Measurements from ENCODE around the gene COL25A1. TPM values are rescaled to one million over a fixed set of nuclear protein-coding genes. Genes with fewer than 3 reads are reported as not detected.

COL25A1 gene
- total RNA-seq, 1 donor from 2014 or later = 0.75 TPM

DNA sequence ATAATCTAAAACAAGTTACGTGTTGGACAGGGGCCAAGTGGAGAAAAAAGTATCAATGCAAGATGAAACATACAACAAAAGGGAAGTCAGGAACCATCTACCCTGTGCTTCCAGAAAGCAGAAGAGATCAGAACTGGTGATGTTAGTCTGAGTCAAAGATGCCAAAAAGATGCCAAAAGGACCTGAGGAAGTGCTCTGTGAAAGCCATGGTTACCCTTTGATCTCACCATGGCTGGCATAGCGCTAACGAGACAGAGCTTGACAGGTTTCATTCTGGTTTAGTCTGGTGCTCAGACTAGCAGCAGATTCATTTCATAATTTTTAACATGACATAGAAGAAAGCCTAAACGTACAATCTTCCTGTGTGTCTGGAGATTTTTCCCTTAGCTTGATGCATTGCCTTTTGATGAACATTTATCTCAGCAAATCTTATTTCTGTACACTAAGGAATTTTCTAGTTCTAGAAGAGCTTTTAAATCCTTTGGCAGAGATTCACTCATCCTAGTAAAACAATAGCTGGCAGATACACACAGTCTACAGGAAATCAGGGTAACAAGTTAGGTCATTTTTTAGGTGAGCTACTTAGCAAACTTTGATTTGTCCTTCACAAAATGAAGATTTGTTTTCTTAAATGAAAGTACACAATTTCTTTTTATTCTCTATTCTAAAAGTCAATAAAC, 87.7 kb downstream of the COL25A1 start:
- no peak for ATAC-seq
- H3K27ac ChIP-seq = no peak overlapping the region
- intact Hi-C loops (cut with DNase I) = no loop called here

GRCh38 chr4:109213056-109213455, 89.4 kb downstream of the COL25A1 start:
- no peaks in the 10 kb centered on the region for H3K4me1 ChIP-seq
- H3K36me3 ChIP-seq = no peaks in the 10 kb centered on the region
- no peak for ATAC-seq

More for the DNA sequence above, 87.7 kb downstream of the COL25A1 start:
- no peaks in the 10 kb centered on the region for H3K36me3 ChIP-seq
- no peaks in the 10 kb centered on the region for H3K9me3 ChIP-seq
- DNase-seq = no peak
- TF ChIP-seq CTCF (IDR thresholded peaks at IDR 0.05) = no peak
- no peak overlapping the region for H3K4me3 ChIP-seq
- H3K4me1 ChIP-seq = no peaks in the 10 kb centered on the region
- no peaks in the 10 kb centered on the region for H3K27me3 ChIP-seq

DNA sequence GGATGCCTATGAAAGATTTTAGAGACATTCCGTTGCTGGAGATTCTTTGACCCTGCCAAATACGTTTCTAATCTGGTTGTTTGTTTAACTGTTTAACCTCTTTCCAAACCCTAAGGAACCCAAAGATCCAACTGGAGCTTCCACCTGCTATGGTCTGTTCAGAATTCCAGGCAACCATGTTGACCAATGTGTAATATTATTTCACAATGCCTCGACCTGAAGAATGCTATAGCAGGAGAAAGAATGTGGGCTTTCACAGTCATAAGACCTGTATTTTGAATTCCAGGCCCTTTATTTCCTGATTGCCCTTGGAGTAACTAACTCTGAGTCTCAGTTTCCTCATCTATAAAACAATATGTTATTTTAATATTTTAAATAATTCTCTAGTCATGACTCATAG, 90.8 kb downstream of the COL25A1 start:
- no peak for TF ChIP-seq CTCF (IDR thresholded peaks at IDR 0.05)
- no peaks in the 10 kb centered on the region for H3K36me3 ChIP-seq
- no peak for ATAC-seq
- intact Hi-C loops (cut with DNase I) = no loop called here
- H3K27me3 ChIP-seq = no peaks in the 10 kb centered on the region
- H3K9me3 ChIP-seq = no peaks in the 10 kb centered on the region
- no peaks in the 10 kb centered on the region for H3K4me1 ChIP-seq
- no peak overlapping the region for H3K27ac ChIP-seq
- no peak overlapping the region for H3K4me3 ChIP-seq
- DNase-seq = no peak

More at GRCh38 chr4:109213056-109213455, 89.4 kb downstream of the COL25A1 start:
- no peaks in the 10 kb centered on the region for H3K27me3 ChIP-seq
- no peak for TF ChIP-seq CTCF (IDR thresholded peaks at IDR 0.05)
- H3K4me3 ChIP-seq = no peak overlapping the region
- H3K27ac ChIP-seq = no peak overlapping the region
- intact Hi-C loops (cut with DNase I) = no loop called here
- no peaks in the 10 kb centered on the region for H3K9me3 ChIP-seq
- no peak for DNase-seq

GRCh38 chr4:109209647-109210046, 92.8 kb downstream of the COL25A1 start:
- no peak overlapping the region for H3K4me3 ChIP-seq
- H3K36me3 ChIP-seq = no peaks in the 10 kb centered on the region
- no peaks in the 10 kb centered on the region for H3K27me3 ChIP-seq
- DNase-seq (no peak), ATAC-seq (no peak)
- no peaks in the 10 kb centered on the region for H3K9me3 ChIP-seq
- no peak overlapping the region for H3K27ac ChIP-seq
- no peak for TF ChIP-seq CTCF (IDR thresholded peaks at IDR 0.05)
- intact Hi-C loops (cut with DNase I) = no loop called here
- H3K4me1 ChIP-seq = no peaks in the 10 kb centered on the region

DNA sequence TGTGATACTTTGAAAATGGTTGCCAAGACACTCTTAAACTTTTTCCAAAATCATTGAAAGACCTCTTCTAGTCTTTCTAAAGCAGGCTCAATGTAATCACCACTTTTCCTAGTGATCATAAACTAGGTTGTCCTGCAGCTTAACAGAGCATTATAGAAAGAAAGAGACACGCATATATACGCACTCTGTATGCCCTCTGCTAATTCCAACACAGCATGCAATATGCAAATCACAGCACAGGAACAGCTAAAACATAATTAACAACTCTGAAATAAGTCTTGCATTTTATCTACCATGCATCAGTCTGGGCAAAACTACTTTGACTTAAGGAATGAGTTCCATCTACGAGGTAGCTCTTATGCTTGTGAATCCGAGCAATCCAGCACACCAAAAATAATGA, 94.6 kb downstream of the COL25A1 start:
- no peak for TF ChIP-seq CTCF (IDR thresholded peaks at IDR 0.05)

GRCh38 chr4:109207061-109207460, 95.4 kb downstream of the COL25A1 start:
- DNase-seq = no peak
- no peak overlapping the region for H3K27ac ChIP-seq
- no peak for TF ChIP-seq CTCF (IDR thresholded peaks at IDR 0.05)
- no peak for ATAC-seq
- no peaks in the 10 kb centered on the region for H3K9me3 ChIP-seq
- H3K4me3 ChIP-seq = no peak overlapping the region
- no peaks in the 10 kb centered on the region for H3K4me1 ChIP-seq
- no peaks in the 10 kb centered on the region for H3K27me3 ChIP-seq
- intact Hi-C loops (cut with DNase I) = no loop called here
- H3K36me3 ChIP-seq = no peaks in the 10 kb centered on the region

More for the DNA sequence above, 94.6 kb downstream of the COL25A1 start:
- no peaks in the 10 kb centered on the region for H3K4me1 ChIP-seq
- intact Hi-C loops (cut with DNase I) = no loop called here
- H3K9me3 ChIP-seq = no peaks in the 10 kb centered on the region
- H3K4me3 ChIP-seq = no peak overlapping the region
- ATAC-seq (no peak), DNase-seq (no peak)
- no peaks in the 10 kb centered on the region for H3K36me3 ChIP-seq
- H3K27ac ChIP-seq = no peak overlapping the region
- H3K27me3 ChIP-seq = no peaks in the 10 kb centered on the region
